Measurements from ENCODE around the gene TMEM167A. TPM values are rescaled to one million over a fixed set of nuclear protein-coding genes. Genes with fewer than 3 reads are reported as not detected.

Gene TMEM167A
- total RNA-seq, 1 experiment from 2014 or later = 108 TPM

- ChIA-PET CTCF (no interaction called here), RAD21 (ENCODE audit: low non-redundant PET in 1 of 2, low total read pairs in 2 of 2, uncharacterized antibody in 2 of 2, unreplicated experiment in 2 of 2) (no interaction called here), POLR2A (interaction anchor here (1.0 kb wide), 1 partner anchor 18 kb away, joined by 7 read pairs; the partner anchor contains the start of genes TMEM167A and XRCC4)
- peak overlapping the region; percentile 39 for H3K9ac ChIP-seq (ENCODE audit: low read length)
- peaks cover 71% of the 10 kb centered on the region for H3K79me2 ChIP-seq (ENCODE audit: insufficient read depth, low read length)
- BruUV-seq (replicated peaks) = no TSS peak
- no peaks in the 10 kb centered on the region for H4K20me1 ChIP-seq (ENCODE audit: insufficient read depth)
- peak overlapping the region; percentile 66 for H3K27ac ChIP-seq (ENCODE audit: low read depth, low read length)
- no peaks in the 10 kb centered on the region for H3K9me2 ChIP-seq (ENCODE audit: insufficient read depth)
- peak overlapping the region; percentile 74 for H3K4me2 ChIP-seq (ENCODE audit: low read length)
- peaks cover 0 to 4% of the 10 kb centered on the region in 2 experiments; a peak in 1 of 4 replicates for H3K36me3 ChIP-seq (ENCODE audit: control insufficient read depth in 1 of 2, insufficient read depth in 2 of 2, low read length in 2 of 2)
- peak overlapping the region in 1 of 2 experiments; percentile 48; a peak in 2 of 4 replicates for H3K4me3 ChIP-seq (replicated peaks in 1 of 2; ENCODE audit: low read depth in 1 of 2, low read length in 2 of 2)
- intact Hi-C loops (cut with micrococcal nuclease) = loop anchor here (5.0 kb wide), 1 partner anchor 133 kb away; no protein-coding TSS in a partner anchor
- TF ChIP-seq CBX3 (IDR thresholded peaks at IDR 0.05; ENCODE audit: low read depth) (no peak), FOSL1 (IDR thresholded peaks at IDR 0.05; ENCODE audit: low read depth) (no peak), POLR2AphosphoS5 (IDR thresholded peaks at IDR 0.05; ENCODE audit: low read depth, low read length) (no peak), POLR2A (IDR thresholded peaks at IDR 0.05; ENCODE audit: borderline replicate concordance, extremely low read depth, insufficient read depth, insufficient read length) (no peak), ELF1 (IDR thresholded peaks at IDR 0.05; ENCODE audit: borderline replicate concordance, low read depth) (no peak), ATF3 (IDR thresholded peaks at IDR 0.05) (no peak), YY1 (IDR thresholded peaks at IDR 0.05; ENCODE audit: extremely low read depth, insufficient replicate concordance, low read depth, low read length) (no peak), CEBPB (IDR thresholded peaks at IDR 0.05; ENCODE audit: low read depth) (no peak), SRF (IDR thresholded peaks at IDR 0.05; ENCODE audit: low read depth) (no peak), ZBTB33 (IDR thresholded peaks at IDR 0.05; ENCODE audit: extremely low read depth, insufficient replicate concordance, low read length) (no peak), EZH2 (IDR thresholded peaks at IDR 0.05) (no peak)
- TF ChIP-seq, protein P1, sequence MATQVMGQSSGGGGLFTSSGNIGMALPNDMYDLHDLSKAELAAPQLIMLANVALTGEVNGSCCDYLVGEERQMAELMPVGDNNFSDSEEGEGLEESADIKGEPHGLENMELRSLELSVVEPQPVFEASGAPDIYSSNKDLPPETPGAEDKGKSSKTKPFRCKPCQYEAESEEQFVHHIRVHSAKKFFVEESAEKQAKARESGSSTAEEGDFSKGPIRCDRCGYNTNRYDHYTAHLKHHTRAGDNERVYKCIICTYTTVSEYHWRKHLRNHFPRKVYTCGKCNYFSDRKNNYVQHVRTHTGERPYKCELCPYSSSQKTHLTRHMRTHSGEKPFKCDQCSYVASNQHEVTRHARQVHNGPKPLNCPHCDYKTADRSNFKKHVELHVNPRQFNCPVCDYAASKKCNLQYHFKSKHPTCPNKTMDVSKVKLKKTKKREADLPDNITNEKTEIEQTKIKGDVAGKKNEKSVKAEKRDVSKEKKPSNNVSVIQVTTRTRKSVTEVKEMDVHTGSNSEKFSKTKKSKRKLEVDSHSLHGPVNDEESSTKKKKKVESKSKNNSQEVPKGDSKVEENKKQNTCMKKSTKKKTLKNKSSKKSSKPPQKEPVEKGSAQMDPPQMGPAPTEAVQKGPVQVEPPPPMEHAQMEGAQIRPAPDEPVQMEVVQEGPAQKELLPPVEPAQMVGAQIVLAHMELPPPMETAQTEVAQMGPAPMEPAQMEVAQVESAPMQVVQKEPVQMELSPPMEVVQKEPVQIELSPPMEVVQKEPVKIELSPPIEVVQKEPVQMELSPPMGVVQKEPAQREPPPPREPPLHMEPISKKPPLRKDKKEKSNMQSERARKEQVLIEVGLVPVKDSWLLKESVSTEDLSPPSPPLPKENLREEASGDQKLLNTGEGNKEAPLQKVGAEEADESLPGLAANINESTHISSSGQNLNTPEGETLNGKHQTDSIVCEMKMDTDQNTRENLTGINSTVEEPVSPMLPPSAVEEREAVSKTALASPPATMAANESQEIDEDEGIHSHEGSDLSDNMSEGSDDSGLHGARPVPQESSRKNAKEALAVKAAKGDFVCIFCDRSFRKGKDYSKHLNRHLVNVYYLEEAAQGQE (IDR thresholded peaks at IDR 0.05; ENCODE audit: low read depth) = no peak
- TF ChIP-seq, protein P2, sequence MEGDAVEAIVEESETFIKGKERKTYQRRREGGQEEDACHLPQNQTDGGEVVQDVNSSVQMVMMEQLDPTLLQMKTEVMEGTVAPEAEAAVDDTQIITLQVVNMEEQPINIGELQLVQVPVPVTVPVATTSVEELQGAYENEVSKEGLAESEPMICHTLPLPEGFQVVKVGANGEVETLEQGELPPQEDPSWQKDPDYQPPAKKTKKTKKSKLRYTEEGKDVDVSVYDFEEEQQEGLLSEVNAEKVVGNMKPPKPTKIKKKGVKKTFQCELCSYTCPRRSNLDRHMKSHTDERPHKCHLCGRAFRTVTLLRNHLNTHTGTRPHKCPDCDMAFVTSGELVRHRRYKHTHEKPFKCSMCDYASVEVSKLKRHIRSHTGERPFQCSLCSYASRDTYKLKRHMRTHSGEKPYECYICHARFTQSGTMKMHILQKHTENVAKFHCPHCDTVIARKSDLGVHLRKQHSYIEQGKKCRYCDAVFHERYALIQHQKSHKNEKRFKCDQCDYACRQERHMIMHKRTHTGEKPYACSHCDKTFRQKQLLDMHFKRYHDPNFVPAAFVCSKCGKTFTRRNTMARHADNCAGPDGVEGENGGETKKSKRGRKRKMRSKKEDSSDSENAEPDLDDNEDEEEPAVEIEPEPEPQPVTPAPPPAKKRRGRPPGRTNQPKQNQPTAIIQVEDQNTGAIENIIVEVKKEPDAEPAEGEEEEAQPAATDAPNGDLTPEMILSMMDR (IDR thresholded peaks at IDR 0.05 in 2 of 3, conservative IDR thresholded peaks at IDR 0.05 in 1 of 3; ENCODE audit: borderline replicate concordance in 1 of 3, insufficient read depth in 1 of 3, low read depth in 2 of 3, low read length in 2 of 3) = no peak
- TF ChIP-seq, protein P3, sequence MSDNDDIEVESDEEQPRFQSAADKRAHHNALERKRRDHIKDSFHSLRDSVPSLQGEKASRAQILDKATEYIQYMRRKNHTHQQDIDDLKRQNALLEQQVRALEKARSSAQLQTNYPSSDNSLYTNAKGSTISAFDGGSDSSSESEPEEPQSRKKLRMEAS (IDR thresholded peaks at IDR 0.05) = no peak
- no peaks in the 10 kb centered on the region for H3K27me3 ChIP-seq (ENCODE audit: insufficient read depth, low read length)
- DNase-seq (ENCODE audit: low read depth, low spot score) (no peak), ATAC-seq (peak; percentile 45)
- H3K4me1 ChIP-seq (ENCODE audit: control insufficient read depth in 1 of 2, insufficient read depth in 2 of 2, low read length in 2 of 2) = peaks cover 44 to 55% of the 10 kb centered on the region in 2 experiments
- H3K9me3 ChIP-seq (ENCODE audit: control insufficient read depth in 1 of 2, insufficient read depth in 1 of 2, low read depth in 1 of 2, low read length in 2 of 2) = peaks cover 0 to 4% of the 10 kb centered on the region in 2 experiments; a peak in 1 of 4 replicates
- no peak overlapping the region for H2AFZ ChIP-seq (ENCODE audit: low read depth, low read length, poor library complexity, severe bottlenecking)
Measured at GRCh38 chr5:83095163-83095956, 18.2 kb upstream of the TMEM167A start.
